Liver (tissue), 5 donors: ENCODE data around the gene AFM. TPM values are rescaled to one million over a fixed set of nuclear protein-coding genes. Genes with fewer than 3 reads are reported as not detected.

ENCODE experiments used
- polyA plus RNA-seq, 2 donors: library from polyadenylated mRNA; stranded (reverse) in 1 of 2; unstranded in 1 of 2; fragments of 200-250 nt in 1 of 2; fragments of >200 nt in 1 of 2; fragmentation: Nextera tagmentation in 1 of 2; extraction: Ambion mirVana in 1 of 2; gene quantifications; one replicate each; pipeline versions ENCODE4 v1.2.1 to v1.2.3, GENCODE V29; 2013 to 2015
- small RNA-seq: library from RNA; depleted of rRNA; stranded (forward); fragments of <200 nt; gene quantifications from one replicate; pipeline ENCODE3, GENCODE V24; 2014
- total RNA-seq, 2 donors: library from RNA; depleted of rRNA; stranded (reverse); fragments of >200 nt; gene quantifications; one replicate each; pipeline ENCODE4 v1.2.3, GENCODE V29; 2014
- donor health status: healthy.
- donor health status: healthy.
- donor health status: healthy.

AFM gene
- total and polyA plus RNA-seq, 4 donors = 40.1 to 274 (median 164) TPM

Small RNA genes lying within 50 kb of the gene (small RNA-seq; reads per million reads assigned to genes)
- gene AC074250.1 = not detected

Other genes starting within 250 kb of the AFM start
- 10 to 100 TPM; 25.5 to 38.5 TPM for gene ANKRD17, start 222.9 kb upstream of the AFM start, total RNA-seq
- gene ANKRD17, start 222.9 kb upstream of the AFM start, polyA plus RNA-seq = 10 to 100 TPM; 11.6 to 13.8 TPM
- gene ALB, start 77.5 kb upstream of the AFM start, total RNA-seq = over 10,000 TPM; 37,224 to 59,987 TPM
- gene ALB, start 77.5 kb upstream of the AFM start, polyA plus RNA-seq = over 10,000 TPM; 33,161 to 33,802 TPM
- gene AFP, start 45.5 kb upstream of the AFM start, total RNA-seq = 1,000 to 10,000 TPM in 1 of 2 donors, 1 to 10 TPM in 1; 1.0 to 3,875 TPM
- gene AFP, start 45.5 kb upstream of the AFM start, polyA plus RNA-seq = 1 to 10 TPM; 2.2 to 9.1 TPM
- gene RASSF6, start 138.7 kb downstream of the AFM start, total RNA-seq = under 1 TPM; 0.08 to 0.09 TPM
- under 1 TPM; 0.15 to 0.38 TPM for gene RASSF6, start 138.7 kb downstream of the AFM start, polyA plus RNA-seq